Dedifferentiated amniotic fluid mesenchymal stem cell (primary cell): ENCODE data around the gene LIMCH1.
"Not testable (repeated sequence)": the region's sequence is repeated elsewhere in the genome, so short reads cannot be mapped to it uniquely, and the experiment has no call there.

ENCODE experiments used
- DNase-seq: peaks from one replicate; pipeline ENCODE4 v3.0.0-alpha.2; 2016; ENCODE audit errors: extremely low spot score

The LIMCH1 gene

DNA sequence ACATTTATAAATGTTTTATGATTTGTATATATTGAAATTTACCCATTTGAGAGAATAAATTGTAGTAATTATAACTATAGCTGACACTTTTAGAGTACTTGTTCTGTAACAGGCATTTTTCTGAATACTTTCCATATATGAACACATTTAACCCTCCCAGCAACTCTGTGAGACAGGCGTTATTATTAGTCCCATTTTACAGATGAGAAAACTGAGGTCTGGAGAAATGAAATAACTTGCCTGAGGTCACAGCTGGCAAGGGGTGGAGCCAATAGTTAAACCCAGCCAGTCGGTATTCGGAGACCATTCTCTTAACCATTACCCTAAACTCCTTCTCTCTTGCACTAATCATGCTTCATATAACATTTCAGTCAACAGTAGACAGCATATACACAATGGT is 72.5 kb downstream of the LIMCH1 start:
- DNase-seq, result no peak

DNA sequence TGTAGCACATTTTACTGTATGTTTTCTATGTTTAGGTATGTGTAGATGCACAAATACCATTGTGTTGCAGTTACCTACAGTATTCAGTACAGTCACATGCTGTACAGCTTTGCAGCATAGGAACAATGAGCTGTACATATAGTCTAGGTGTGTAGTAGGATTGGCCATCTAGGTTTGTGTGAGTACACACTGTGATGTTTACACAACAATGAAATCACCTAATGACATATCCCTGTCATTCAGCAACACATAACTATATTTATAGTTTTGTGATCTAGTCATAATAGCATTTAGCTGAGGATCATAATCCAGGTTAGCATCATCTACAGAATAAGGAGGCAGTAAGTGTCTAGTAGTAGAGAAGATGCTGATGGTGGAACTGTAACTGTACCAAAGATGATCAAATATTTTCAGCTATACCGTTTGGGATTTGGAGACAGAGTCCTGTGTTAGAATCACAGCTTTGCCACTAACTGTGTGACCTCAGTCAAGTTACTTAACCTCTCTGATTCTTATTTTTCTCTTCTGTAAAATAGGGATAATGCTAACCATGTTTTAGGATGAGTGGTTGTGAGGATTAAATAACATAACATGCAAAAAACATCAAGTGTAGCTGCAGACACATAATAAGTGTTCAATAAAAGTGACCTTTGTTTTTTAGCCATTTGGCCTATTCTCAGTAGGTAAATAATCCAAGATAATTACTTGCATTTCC is 73.3 kb downstream of the LIMCH1 start:
- DNase-seq, result no peak

DNA sequence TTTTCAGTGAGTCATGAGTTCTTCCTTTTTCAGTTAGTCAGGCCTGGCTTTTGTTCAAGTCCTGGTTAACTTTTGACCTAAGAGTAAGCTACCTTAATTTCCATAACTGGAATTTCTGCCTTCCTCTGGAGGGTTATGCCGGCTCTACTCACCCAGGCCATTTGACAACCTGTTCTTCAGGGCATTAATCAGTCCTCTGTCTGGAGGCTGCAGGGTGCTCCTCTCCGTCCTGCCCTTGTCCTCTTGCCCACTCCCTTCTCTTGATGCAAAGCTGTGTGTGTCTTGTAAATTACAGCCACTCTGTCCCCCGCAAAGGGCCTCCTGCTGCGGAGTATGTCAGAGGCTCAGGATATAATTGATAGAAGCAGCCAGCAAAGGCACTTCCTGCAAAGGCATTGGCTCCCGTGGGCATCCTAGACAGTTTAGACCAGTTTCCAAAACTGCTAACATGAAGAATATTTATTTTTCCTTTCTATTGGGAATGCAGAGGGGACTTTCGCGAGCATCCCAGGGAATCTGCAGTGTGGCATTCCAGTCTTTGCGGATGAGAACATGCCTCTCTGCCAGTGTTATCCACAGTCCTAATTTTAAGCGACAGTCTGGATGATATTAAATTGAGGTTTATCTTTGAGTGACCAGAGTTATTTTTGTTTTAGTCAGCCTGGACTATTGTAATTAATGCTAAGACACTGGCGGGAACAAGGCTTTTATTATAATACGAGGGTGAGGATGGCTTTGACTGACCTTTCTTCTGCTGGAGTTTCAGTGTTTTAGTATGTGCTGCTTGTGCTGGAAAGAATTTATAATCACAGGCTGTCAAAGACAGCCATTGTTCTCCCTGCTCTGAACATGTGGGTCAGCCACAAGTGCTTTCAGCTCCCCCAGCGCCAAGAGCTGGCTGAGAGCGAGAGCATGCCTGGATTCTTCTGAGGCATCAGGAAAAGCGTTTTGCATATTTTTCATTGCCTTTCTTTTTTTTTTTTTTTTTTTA is 74.2 kb downstream of the LIMCH1 start:
- DNase-seq, result no peak

DNA sequence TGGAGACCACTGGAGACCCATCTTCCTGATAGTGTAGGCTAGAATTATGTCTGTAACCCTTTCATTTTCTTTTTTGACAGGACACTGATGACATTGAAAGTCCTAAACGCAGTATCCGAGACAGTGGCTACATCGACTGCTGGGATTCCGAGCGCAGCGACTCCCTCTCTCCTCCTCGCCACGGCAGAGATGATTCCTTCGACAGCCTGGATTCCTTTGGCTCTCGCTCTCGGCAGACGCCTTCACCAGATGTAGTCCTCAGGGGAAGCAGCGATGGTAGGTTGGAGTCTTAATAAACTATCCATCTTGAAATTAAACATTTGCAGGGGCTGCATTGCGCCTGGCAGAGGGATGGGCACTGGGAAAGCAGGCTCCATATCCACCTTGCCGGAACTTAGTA is 75.4 kb downstream of the LIMCH1 start:
- DNase-seq, result no peak

DNA sequence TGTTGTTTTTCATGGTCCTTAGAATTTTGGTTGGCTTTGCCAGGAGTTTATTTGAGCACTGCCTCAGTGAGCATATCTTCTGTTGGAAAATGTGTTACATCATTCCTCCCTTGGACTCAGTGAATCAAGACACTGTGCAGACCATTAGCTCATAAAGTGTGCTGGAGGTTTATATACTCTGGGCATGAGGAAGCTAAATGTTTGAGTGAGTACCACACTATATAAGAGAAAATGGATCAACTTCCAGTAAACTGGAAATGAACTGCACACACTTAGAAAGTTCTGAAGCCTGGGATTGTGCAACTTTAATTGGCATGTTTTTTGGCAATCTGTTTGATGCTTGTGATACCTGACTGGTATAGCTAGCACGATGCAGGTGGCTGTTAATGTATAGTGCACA is 75.9 kb downstream of the LIMCH1 start:
- DNase-seq, result no peak

DNA sequence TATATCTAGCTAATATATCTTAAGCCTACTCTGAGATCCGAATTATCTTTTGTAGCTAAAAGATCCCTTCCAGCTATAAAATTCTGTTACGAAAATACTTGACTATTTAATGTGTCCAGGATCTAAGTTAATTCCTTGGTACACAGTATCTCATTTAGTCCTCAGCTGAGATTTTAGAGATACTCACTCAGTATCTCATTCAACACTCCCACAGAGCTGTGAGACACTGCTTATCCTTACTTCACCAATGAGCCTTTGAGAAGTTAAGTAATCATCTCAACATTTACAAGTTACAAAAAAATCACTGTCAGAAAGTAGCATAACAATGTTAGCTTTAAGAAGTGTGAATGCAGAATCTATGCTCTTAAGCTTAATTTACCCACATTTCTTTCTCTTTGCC is 76.6 kb downstream of the LIMCH1 start:
- no peak for DNase-seq

DNA sequence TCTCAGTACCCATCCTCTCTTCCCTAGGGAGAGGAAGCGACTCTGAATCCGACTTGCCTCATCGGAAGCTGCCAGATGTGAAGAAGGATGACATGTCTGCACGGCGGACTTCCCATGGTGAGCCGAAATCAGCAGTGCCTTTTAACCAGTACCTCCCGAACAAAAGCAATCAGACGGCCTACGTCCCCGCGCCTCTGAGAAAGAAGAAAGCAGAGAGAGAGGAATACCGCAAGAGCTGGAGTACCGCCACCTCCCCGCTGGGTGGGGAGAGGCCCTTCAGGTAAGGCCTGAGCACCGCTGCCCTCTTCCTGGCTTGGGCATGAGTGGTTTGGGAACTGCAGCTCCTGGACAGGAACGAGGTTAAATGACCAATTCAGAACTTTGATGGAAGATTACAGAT is 81.2 kb downstream of the LIMCH1 start:
- no peak for DNase-seq

DNA sequence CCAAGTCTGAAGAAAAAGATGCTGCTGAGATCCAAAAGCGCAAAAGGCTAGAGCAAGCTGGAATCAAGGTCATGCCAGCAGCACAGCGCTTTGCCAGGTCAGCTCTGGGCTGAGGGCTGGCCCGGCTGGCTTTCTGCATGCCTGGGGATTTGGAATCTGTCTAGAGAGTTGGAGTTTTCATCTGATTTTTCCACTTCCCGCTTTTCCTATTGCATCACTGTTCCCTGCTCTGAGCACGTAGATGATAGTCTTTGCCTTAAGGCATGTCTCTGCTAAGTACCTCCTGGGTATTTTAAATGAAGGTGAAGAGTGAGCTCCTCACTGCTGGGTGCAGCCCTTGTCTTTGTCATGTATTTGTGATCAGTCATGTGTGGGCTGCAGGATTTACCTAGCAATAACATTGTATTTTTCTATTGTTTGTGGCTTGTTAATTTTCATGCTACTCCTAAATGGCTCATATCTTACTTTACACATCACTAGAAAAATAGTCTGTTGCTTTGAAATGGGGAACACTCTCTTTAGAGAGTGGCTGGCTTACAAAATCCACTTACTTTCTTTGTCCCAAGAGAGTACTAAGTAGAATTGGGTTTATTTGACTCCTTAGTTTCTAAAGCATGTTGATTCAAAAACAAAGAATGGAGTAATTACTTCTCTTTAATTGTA is 82.8 kb downstream of the LIMCH1 start:
- no peak for DNase-seq

DNA sequence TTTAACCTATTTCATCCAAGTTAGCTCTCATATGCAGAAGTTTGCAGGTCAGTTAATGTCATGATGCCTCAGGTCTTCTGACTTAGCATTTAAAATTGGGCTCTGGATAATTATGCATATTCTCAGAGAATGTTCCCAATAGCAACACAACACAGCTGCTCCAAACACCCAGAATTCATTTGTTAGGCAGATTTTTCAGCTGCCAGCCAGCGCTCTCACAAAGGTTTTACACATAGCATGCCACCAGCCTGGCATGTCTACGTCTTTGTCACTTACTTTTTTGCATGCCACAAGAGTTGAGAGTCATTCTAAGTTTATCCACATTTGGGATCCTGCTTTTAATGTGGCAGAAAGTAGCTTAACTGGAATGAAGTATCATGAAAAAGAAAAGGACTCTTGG is 84.8 kb downstream of the LIMCH1 start:
- no peak for DNase-seq

DNA sequence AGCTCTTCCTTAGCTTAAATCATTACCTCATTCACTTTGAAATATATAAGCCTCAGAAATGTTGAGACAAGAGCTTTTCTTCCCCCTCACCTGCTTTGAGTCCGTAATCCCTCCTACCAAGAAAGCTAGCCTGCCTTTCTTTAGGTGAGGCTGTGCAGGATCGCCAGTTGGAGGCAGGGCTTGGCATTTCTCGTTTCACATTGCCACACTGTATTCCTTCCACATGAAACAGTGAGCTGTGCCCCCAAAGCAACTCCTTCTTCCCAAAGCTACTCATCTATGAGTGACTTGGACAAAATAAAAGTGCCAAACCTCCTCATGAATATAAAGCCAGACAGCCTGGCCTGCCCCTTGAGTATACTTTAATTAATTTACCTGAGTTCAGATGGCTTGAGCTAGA is 86.8 kb downstream of the LIMCH1 start:
- no peak for DNase-seq

DNA sequence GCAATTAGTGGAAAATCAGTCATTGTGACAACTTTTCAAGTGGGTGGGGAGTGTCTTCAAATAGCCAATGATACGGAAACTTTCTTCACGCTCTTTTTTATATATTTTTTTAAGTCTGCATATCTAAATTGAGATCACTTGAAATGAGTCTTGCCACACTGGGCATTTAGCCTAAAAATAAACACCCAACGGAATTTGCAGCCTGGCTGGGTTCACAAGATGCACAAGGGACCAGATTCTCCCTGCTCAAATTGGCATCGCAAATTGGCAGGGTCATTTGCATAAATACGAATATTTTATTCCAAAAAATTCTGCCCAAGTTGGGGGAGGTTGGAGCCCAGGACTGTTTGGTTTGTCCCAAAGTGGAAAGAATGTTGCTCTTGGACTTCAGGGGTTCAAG is 87.6 kb downstream of the LIMCH1 start:
- no peak for DNase-seq

DNA sequence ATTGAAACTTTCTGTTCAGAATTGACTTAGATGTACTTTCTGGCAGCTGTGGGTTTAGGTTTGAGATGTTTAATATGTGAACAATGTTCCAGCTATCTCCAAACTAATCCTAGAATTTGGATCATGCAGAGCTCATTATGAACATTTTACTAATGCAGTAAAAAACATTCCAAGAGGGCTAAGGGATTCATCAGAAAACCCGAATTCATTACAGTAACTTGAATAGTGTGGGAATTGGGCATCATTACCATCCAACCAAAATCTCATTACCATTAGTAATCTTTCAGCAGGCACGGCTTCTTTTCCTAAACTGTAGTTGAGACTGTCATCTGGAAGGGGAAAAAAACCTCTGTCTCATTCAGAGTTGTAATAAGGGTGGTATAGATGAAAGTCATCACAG is 91.0 kb downstream of the LIMCH1 start:
- DNase-seq, result no peak

DNA sequence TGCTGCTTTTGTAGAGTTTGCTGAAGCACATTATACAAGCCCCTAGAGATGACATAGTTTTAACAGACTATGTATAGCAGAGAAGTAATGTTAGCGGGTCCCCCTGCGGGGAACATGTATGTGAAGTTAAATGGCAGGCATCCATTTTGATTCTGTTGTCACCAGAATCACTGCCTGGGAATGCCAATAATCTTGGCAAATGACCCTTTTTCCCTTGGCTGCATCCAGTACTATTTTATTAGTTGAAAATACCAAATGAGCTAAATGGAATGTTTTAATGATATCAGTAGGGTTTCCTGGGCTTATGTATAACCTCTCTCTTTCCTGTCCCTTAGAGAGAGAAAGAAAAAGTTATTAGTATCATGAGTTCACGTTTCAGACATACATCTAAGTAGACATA is 93.6 kb downstream of the LIMCH1 start:
- DNase-seq, result no peak

DNA sequence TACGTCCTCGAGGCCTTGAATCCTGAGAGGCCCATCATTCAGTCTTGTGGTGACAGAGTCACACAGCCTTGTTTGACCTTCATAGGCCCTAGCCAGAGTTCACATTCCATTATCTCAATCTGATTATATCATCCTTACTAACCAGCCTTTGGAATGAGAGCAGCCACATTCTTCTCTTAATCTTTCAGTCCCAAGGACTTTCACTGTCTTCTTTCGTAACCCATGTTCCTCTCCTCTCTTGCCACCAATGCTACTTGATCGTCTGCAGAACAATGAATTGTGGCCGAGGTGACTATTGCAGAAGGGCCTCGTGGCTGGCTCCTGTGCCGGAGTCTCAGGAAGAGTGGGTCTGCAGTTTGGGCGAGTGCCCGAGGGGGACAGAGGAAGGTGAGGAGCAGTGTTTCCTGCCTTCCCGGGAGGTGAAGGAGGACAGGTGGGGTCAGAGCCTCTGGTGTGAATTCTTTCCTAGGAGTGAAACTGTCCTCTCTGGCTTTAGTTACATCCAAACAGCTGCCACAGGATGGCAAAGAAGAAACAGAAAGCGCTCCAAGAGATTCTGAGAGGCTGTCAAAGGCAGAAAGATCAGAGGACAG is 94.6 kb downstream of the LIMCH1 start:
- DNase-seq, result no peak

DNA sequence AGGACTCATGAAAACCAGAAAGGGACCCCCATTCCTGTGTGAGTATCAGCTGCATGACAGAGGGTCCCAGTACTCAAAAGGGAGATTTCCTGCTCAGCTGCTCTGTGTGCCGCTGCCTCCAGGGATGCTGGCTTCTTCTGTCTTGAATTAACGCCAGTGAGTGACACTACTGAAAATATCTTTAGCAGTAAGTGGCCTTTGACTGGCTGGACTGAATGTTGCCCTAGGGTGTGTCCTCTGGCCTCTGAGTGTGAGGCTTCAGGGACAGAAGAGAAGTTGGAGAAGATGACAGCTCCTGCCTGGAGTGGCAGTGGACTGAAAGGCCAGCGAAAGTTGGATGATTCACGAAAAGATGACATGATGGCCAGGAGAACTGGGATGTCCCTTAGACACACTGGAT is 95.4 kb downstream of the LIMCH1 start:
- no peak for DNase-seq

DNA sequence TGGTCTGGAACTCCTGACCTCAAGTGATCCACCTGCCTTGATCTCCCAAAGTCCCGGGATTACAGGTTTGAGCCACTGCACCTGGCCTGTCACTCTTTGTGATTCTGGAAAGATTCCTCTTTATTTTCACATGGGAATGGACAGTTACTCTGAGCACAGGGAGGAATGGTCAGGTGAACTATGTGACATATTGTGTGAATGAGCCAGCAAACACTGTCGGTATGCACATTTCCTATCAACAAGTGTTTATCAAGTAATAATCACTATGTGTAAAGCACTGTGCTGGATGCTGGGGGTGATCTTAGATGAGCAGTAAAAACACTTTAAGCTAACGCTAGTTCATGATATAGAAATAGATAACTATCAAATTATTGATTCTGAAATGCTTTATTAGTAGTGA is 97.5 kb downstream of the LIMCH1 start:
- DNase-seq, result no peak

DNA sequence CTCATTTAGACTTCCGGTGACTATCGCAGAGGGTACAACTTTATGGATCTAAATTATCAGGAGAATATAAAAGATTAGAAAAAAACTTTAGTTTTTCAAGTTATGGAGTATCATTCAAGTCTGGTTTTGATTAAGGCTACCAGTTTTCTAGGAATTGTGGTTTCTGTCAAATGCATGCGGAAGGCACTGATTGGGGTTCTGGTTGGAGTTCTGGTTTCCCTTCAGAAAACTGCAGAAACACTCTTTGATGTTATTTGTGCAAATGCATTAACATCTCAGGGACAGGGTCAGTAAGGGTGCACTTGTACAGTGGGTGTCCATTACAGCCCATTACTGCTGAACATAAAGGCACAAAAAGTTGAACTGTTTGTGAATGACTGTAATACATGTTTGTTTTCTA is 100.2 kb downstream of the LIMCH1 start:
- no peak for DNase-seq

DNA sequence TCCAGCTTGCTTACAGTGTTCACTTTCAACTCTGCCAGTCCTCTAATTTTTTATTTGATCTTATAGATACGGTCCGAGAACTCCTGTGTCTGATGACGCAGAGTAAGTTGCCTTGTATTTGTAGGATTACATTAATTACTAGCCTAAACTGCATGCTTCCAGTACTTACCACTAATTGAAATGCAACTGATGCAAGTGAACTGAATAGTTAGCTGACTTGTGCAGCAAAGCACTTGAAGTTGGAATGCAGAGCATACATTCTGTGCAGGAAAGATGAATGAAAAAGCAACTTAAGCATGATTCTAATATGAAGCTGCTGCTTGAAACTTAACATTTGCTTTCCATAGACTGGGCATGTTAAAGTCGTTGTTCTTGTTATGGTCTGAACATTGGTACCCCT is 100.9 kb downstream of the LIMCH1 start:
- DNase-seq, result no peak

DNA sequence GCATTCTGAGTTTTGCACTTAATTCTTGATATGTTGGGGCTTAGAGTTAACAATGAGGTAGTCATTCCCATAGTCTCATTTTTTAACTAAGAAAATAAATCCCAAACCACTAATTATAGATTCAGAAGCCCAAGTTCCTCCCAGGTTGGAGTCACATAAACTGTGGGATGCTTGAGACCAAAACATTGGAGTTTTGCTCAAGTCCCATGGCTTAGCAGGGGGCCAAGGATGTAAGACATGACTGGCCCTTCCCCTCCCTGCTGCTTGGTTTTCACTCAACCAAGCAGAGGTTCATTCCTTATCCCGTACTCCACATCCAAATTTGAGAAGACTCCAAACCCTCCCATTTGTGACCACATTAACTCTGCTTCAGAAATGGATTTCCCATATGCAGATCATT is 101.3 kb downstream of the LIMCH1 start:
- DNase-seq, result no peak

DNA sequence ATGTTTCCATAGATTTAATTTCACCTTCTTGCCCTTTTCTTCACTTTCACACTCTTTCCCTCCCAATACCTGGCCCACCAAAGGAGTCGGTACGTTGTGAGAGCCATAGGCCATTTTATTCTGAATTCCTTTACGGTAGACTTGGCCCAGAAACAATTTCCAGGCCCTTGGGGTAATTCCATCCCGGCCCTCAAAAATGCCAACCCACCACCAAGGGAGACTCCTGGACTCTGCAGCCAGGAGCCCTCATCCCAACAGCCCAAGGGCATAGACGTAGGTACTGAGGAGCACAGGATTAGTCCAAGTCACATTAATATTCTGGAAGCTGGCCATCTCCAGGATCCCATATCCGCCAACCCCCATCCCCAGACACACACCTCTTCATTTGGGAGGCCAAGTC is 102.9 kb downstream of the LIMCH1 start:
- DNase-seq, result no peak

DNA sequence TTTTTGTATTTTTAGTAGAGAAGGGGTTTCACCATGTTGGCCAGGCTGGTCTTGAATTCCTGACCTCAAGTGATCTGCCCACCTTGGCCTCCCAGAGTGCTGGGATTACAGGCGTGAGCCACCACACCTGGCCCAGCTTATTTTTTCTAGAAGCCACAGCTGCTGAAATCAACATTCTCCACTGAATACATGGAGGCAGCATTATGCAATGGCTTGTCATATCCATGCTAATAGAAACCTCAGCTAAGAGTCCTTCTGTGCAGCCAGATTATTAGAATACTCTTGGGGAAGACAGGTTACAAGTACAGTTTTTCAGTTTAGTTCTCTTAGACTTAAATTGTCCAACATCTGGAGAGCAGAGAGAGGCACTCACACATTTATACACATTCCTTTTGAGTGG is 104.8 kb downstream of the LIMCH1 start:
- DNase-seq, result not testable (repeated sequence)

DNA sequence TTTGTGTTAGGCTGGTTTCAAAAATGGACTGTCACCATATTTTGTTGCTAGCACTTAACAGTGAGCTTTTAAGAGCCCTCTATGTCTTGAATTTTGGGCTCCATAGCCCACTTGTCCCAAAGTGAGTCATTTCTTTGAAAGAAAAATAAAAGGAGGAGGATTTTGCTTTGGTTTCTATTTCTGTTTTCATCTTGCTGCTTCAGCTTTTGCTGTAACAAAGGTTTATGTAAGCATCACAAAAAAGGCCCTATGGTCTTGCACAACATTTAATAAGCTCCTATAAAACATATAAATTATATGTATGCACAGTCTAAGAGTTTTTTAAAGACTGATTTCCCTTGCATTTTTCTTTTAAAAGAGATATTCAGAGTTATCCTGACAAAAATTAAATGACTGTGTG is 105.4 kb downstream of the LIMCH1 start:
- DNase-seq, result no peak
